Erythroblast (primary cell): ENCODE data around the gene MAST2.

ENCODE experiments used
- DNase-seq, 2 experiments: peaks; one replicate each; lab custom pipeline; 2025; lab: John Stamatoyannopoulos, UW
- GATA1 ChIP-seq: IDR thresholded peaks from 2 replicates; pipeline ENCODE4 v1.6.1; 2011; ENCODE audit warnings: low read depth, mild to moderate bottlenecking, control low read depth, low read length, moderate library complexity
- POLR2A ChIP-seq: IDR thresholded peaks from 2 replicates; pipeline ENCODE4 v1.6.1; 2011; ENCODE audit warnings: mild to moderate bottlenecking, low read length

Gene MAST2

DNA sequence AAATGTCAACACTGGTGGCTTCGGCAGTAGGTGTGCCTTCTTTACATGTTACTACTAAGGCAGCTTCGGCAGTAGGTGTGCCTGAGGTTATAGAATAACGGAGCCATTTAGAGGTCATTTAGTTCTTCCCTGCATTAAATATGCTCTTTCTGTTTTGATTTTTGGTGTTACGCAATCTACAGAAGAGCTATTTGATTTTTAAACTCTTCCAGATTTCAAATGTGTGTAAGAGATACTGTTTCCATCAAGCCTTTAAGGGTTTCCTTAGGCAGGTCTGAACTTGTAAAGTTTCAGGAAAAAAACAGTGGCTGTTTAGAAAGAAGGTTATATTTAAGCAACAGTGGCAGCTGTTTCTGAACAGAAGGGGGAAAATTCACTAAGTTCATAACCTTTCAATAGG is 274.2 kb downstream of the MAST2 start:
- no peak for TF ChIP-seq POLR2A
- no peak for TF ChIP-seq GATA1
- no peak for DNase-seq

DNA sequence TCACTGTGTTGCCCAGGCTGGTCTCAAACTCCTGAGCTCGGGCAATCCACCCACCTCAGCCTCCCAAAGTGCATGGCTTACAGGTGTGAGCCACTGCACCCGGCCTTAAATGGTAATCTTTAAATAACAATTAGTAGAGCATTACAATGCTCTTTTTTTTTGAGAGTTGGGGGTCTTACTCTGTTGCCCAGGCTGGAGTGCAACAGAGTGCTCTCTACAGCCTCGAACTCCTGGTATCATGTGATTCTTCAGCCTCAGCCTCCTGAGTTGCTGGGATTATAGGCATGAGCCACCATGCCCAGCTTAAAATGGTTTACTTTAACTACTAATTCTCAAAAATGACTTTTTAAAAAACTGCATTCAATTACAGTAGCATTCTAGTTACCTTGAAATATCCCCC is 276.8 kb downstream of the MAST2 start:
- no peak for TF ChIP-seq GATA1
- no peak for TF ChIP-seq POLR2A
- DNase-seq = no peak

DNA sequence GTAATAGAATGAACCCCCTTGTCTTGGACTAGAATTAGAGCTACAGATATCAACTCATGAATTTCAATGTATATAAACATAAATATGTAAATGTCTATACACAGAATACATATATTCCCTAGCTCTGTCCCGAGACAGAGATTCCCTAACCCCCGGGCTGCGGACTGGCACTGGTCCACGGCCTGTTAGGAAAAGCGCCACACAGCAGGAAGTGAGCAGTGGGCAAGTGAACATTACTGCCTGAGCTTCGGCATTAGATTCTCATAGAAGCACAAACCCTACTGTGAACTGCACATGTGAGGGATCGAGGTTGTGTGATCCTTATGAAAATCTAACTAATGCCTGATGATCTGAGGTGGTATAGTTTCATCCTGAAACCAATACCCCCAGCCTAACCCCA is 277.8 kb downstream of the MAST2 start:
- DNase-seq = no peak
- TF ChIP-seq POLR2A (no peak), GATA1 (no peak)

DNA sequence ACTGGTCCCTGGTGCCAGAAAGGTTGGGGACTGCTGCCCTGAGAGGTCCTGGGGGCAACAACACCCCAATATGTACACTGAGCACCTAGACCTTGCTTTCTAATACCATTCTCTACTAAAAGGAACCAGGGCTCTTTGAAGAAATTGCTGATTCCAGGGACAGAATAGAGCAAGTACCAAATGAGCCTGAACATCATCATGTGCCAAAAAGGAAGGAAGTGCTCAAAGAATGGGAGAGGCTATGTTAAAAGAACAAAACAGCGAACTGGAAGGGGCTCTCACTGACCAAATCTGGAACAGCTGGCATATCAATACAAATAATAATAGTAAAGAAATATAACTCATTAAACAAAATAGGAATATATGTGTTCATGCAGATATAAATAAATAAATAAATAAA is 278.2 kb downstream of the MAST2 start:
- DNase-seq = no peak
- TF ChIP-seq GATA1 (no peak), POLR2A (no peak)

DNA sequence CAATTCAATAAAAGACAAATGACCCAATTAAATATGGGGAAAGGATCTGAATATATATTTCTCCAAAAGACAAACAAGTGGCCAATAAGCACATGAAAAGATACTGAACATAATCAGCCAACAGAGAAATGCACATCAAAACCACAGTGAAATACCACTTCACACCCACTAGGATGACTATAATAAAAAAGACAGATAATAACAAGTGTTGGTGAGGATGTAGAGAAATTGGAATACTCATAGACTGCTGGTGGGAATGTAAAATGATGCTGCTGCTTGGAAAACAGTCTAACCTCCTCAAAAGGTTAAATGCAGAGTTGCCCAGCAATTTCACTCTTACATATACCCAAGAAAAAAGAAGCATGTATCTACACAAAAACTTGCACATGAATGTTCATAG is 280.2 kb downstream of the MAST2 start:
- TF ChIP-seq GATA1 (no peak), POLR2A (no peak)

DNA sequence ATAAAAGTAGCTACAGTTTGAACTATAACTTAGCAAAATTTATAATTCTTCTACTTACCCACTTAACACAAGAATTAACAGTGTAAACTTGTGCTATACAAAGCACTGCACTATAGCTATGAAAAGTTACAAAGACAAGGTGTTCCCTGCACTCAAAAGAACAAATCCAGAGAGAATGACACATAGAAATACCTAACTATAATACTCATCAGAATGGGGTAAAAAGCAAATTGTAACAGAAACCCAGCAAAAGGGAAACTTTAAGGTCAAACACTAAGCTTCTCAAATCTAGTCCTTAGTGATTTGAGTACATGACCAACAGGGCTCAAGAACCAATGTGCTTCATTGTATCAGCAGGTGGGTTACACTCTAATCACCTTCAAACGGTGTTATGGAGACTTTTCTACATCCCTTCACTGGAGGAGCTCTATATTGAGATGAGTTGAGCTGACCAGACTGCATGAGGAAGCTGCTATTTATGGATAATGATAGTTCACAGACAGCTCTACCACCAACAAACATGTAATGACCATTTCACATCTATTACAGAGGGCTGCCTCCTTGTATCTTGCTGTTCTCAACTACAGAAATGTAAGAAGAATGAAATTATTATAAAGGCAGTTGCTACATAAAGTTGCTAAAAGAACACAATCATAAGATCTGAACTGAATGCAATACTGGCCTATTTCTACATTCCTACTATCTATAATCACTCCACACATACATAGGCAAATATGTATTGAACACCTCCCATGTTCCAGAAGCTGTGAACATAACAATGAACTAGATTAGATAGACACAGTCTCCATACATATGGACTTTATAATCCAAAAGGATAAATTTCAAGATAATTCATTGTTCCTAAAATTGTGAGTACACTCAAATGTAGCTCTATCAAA is 281.4 kb downstream of the MAST2 start:
- TF ChIP-seq GATA1 (no peak), POLR2A (no peak)
- no peak for DNase-seq

More for the DNA sequence above, 280.2 kb downstream of the MAST2 start:
- no peak for DNase-seq
